ENCODE data around the gene KIF4A.

DNA sequence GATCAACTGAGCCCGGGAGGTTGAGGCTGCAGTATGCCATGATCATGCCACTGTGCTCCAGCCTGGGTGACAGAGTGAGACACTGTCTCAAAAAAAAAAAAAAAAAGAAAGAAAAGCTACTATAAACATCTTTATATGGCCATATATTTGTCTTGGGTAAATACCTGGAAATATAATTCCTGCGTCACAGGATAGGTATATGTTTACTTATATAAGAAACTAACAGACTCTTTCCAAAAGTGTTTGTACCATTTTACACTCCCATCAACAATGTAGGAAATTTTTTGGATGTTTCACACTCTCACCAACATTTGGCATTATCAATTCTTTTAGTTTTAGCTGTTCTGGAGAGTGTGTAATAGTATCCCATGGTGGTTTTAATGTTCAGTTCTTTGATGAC lies 42.7 kb upstream of the KIF4A start:
- TF ChIP-seq, protein P1, sequence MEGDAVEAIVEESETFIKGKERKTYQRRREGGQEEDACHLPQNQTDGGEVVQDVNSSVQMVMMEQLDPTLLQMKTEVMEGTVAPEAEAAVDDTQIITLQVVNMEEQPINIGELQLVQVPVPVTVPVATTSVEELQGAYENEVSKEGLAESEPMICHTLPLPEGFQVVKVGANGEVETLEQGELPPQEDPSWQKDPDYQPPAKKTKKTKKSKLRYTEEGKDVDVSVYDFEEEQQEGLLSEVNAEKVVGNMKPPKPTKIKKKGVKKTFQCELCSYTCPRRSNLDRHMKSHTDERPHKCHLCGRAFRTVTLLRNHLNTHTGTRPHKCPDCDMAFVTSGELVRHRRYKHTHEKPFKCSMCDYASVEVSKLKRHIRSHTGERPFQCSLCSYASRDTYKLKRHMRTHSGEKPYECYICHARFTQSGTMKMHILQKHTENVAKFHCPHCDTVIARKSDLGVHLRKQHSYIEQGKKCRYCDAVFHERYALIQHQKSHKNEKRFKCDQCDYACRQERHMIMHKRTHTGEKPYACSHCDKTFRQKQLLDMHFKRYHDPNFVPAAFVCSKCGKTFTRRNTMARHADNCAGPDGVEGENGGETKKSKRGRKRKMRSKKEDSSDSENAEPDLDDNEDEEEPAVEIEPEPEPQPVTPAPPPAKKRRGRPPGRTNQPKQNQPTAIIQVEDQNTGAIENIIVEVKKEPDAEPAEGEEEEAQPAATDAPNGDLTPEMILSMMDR (conservative IDR thresholded peaks at IDR 0.05; ENCODE audit: low read length): no peak
- no peak for TF ChIP-seq EZH2phosphoT487 (IDR thresholded peaks at IDR 0.05; ENCODE audit: borderline replicate concordance, low read depth, low read length)

Measured in OCI-LY7 (cell line).